ENCODE results near the gene ABCA10. TPM values are rescaled to one million over a fixed set of nuclear protein-coding genes. Genes with fewer than 3 reads are reported as not detected.

Gene ABCA10
- total and polyA plus RNA-seq, 5 donors: 5.0 to 15.9 (median 6.9) TPM

- Histone ChIP-seq H3K4me1 (ENCODE audit: control insufficient read depth, insufficient read depth, low read length) (no peaks in the 10 kb centered on the region), H3K9me3 (ENCODE audit: control insufficient read depth, low read length) (no peaks in the 10 kb centered on the region), H3K27ac (ENCODE audit: low read length) (no peak overlapping the region), H3K4me3 (ENCODE audit: low read length) (no peak overlapping the region), H3K27me3 (ENCODE audit: control insufficient read depth, insufficient read depth) (no peaks in the 10 kb centered on the region)
- WGBS: 47% methylated on average over 1 of the region's 1 CpG
- DNase-seq (no peak), ATAC-seq (no peak)
- intact Hi-C loops (cut with DNase I): loop anchor here in 1 of 4 donors (5.0 kb wide), 1 partner anchor 469 kb away; no protein-coding TSS in a partner anchor
Measured at GRCh38 chr17:69246202-69246601, 17.6 kb upstream of the ABCA10 start.

GRCh38 chr17:69245617-69246016, 17.0 kb upstream of the ABCA10 start:
- DNase-seq (no peak), ATAC-seq (no peak)
- Histone ChIP-seq H3K27me3 (ENCODE audit: control insufficient read depth, insufficient read depth) (no peaks in the 10 kb centered on the region), H3K4me1 (ENCODE audit: control insufficient read depth, insufficient read depth, low read length) (no peaks in the 10 kb centered on the region), H3K27ac (ENCODE audit: low read length) (no peak overlapping the region), H3K9me3 (ENCODE audit: control insufficient read depth, low read length) (no peaks in the 10 kb centered on the region), H3K4me3 (ENCODE audit: low read length) (no peak overlapping the region)
- intact Hi-C loops (cut with DNase I): loop anchor here in 1 of 4 donors (5.0 kb wide), 1 partner anchor 468 kb away; no protein-coding TSS in a partner anchor
- 65% methylated on average over 2 of the region's 2 CpGs for WGBS

- DNase-seq: no peak
- no peaks in the 10 kb centered on the region for H3K9me3 ChIP-seq (ENCODE audit: control insufficient read depth, low read length)
- no peak for ATAC-seq
- H3K27me3 ChIP-seq (ENCODE audit: control insufficient read depth, insufficient read depth): no peaks in the 10 kb centered on the region
- WGBS: 85% methylated on average over 8 of the region's 8 CpGs
- intact Hi-C loops (cut with DNase I): loop anchor here in 3 of 4 donors (5.0 to 10.0 kb wide), 3 partner anchors 175 to 463 kb away; partner anchors contain the start of gene ABCA9 (in 2 of the 3)
- H3K4me1 ChIP-seq (ENCODE audit: control insufficient read depth, insufficient read depth, low read length): peaks cover 2% of the 10 kb centered on the region
- no peak overlapping the region for H3K4me3 ChIP-seq (ENCODE audit: low read length)
- H3K27ac ChIP-seq (ENCODE audit: low read length): no peak overlapping the region
Measured at GRCh38 chr17:69239611-69240600, 11.3 kb upstream of the ABCA10 start.

GRCh38 chr17:69236946-69237345, 8.3 kb upstream of the ABCA10 start:
- Histone ChIP-seq H3K9me3 (ENCODE audit: control insufficient read depth, low read length) (no peaks in the 10 kb centered on the region), H3K4me3 (ENCODE audit: low read length) (no peak overlapping the region), H3K27ac (ENCODE audit: low read length) (no peak overlapping the region), H3K27me3 (ENCODE audit: control insufficient read depth, insufficient read depth) (no peaks in the 10 kb centered on the region), H3K4me1 (ENCODE audit: control insufficient read depth, insufficient read depth, low read length) (peaks cover 2% of the 10 kb centered on the region)
- DNase-seq (no peak), ATAC-seq (no peak)
- 81% methylated on average over 3 of the region's 3 CpGs for WGBS
- intact Hi-C loops (cut with DNase I): loop anchor here in 3 of 4 donors (5.0 to 10.0 kb wide), 3 partner anchors 172 to 460 kb away; partner anchors contain the start of gene ABCA9 (in 2 of the 3)

- WGBS: 58% methylated on average over 2 of the region's 2 CpGs
- Histone ChIP-seq H3K4me3 (ENCODE audit: low read length) (no peak overlapping the region), H3K27me3 (ENCODE audit: control insufficient read depth, insufficient read depth) (no peaks in the 10 kb centered on the region), H3K4me1 (ENCODE audit: control insufficient read depth, insufficient read depth, low read length) (peaks cover 2% of the 10 kb centered on the region), H3K27ac (ENCODE audit: low read length) (no peak overlapping the region), H3K9me3 (ENCODE audit: control insufficient read depth, low read length) (no peaks in the 10 kb centered on the region)
- intact Hi-C loops (cut with DNase I): loop anchor here in 3 of 4 donors (5.0 to 10.0 kb wide), 3 partner anchors 172 to 459 kb away; partner anchors contain the start of gene ABCA9 (in 2 of the 3)
- DNase-seq (no peak), ATAC-seq (no peak)
Measured at GRCh38 chr17:69236464-69236863, 7.8 kb upstream of the ABCA10 start.

- H3K9me3 ChIP-seq (ENCODE audit: control insufficient read depth, low read length): no peaks in the 10 kb centered on the region
- H3K27me3 ChIP-seq (ENCODE audit: control insufficient read depth, insufficient read depth): no peaks in the 10 kb centered on the region
- ATAC-seq (peak; percentile 94 to 96), DNase-seq (peak; percentile 84 to 88 (median 88))
- WGBS: 4% methylated on average over 1 of the region's 1 CpG
- peaks cover 2% of the 10 kb centered on the region for H3K4me1 ChIP-seq (ENCODE audit: control insufficient read depth, insufficient read depth, low read length)
- intact Hi-C loops (cut with DNase I): loop anchor here in 3 of 4 donors (5.0 to 10.0 kb wide), 3 partner anchors 171 to 458 kb away; partner anchors contain the start of gene ABCA9 (in 2 of the 3)
- no peak overlapping the region for H3K27ac ChIP-seq (ENCODE audit: low read length)
- no peak overlapping the region for H3K4me3 ChIP-seq (ENCODE audit: low read length)
Measured at GRCh38 chr17:69235338-69236058, 6.9 kb upstream of the ABCA10 start.

- H3K4me3 ChIP-seq (ENCODE audit: low read length): no peak overlapping the region
- ATAC-seq (no peak), DNase-seq (no peak)
- no peaks in the 10 kb centered on the region for H3K27me3 ChIP-seq (ENCODE audit: control insufficient read depth, insufficient read depth)
- H3K9me3 ChIP-seq (ENCODE audit: control insufficient read depth, low read length): no peaks in the 10 kb centered on the region
- no peaks in the 10 kb centered on the region for H3K4me1 ChIP-seq (ENCODE audit: control insufficient read depth, insufficient read depth, low read length)
- H3K27ac ChIP-seq (ENCODE audit: low read length): no peak overlapping the region
- intact Hi-C loops (cut with DNase I): loop anchor here in 3 of 4 donors (10.0 kb wide), 2 partner anchors 168 to 258 kb away; partner anchors contain the start of gene ABCA9 (in 2 of the 3)
Measured at GRCh38 chr17:69232650-69233049, 4.0 kb upstream of the ABCA10 start.

- intact Hi-C loops (cut with DNase I): loop anchor here in 3 of 4 donors (10.0 kb wide), 2 partner anchors 167 to 257 kb away; partner anchors contain the start of gene ABCA9 (in 2 of the 3)
- ATAC-seq: no peak
- 93% methylated on average over 1 of the region's 1 CpG for WGBS
- DNase-seq: no peak
- H3K4me3 ChIP-seq (ENCODE audit: low read length): no peak overlapping the region
- no peaks in the 10 kb centered on the region for H3K27me3 ChIP-seq (ENCODE audit: control insufficient read depth, insufficient read depth)
- H3K9me3 ChIP-seq (ENCODE audit: control insufficient read depth, low read length): no peaks in the 10 kb centered on the region
- no peaks in the 10 kb centered on the region for H3K4me1 ChIP-seq (ENCODE audit: control insufficient read depth, insufficient read depth, low read length)
- no peak overlapping the region for H3K27ac ChIP-seq (ENCODE audit: low read length)
Measured at GRCh38 chr17:69231521-69231920, 2.9 kb upstream of the ABCA10 start.

- Histone ChIP-seq H3K27ac (ENCODE audit: low read length) (no peak overlapping the region), H3K27me3 (ENCODE audit: control insufficient read depth, insufficient read depth) (no peaks in the 10 kb centered on the region), H3K4me1 (ENCODE audit: control insufficient read depth, insufficient read depth, low read length) (no peaks in the 10 kb centered on the region), H3K9me3 (ENCODE audit: control insufficient read depth, low read length) (no peaks in the 10 kb centered on the region), H3K4me3 (ENCODE audit: low read length) (no peak overlapping the region)
- 95% methylated on average over 3 of the region's 3 CpGs for WGBS
- no peak for DNase-seq
- no peak for ATAC-seq
- intact Hi-C loops (cut with DNase I): loop anchor here in 3 of 4 donors (10.0 kb wide), 2 partner anchors 166 to 256 kb away; partner anchors contain the start of gene ABCA9 (in 2 of the 3)
Measured at GRCh38 chr17:69230939-69231338, 2.3 kb upstream of the ABCA10 start.

- Histone ChIP-seq H3K27ac (ENCODE audit: low read length) (no peak overlapping the region), H3K4me1 (ENCODE audit: control insufficient read depth, insufficient read depth, low read length) (no peaks in the 10 kb centered on the region), H3K9me3 (ENCODE audit: control insufficient read depth, low read length) (no peaks in the 10 kb centered on the region), H3K27me3 (ENCODE audit: control insufficient read depth, insufficient read depth) (no peaks in the 10 kb centered on the region), H3K4me3 (ENCODE audit: low read length) (peak overlapping the region; percentile 38)
- ATAC-seq (no peak), DNase-seq (no peak)
- intact Hi-C loops (cut with DNase I): no loop called here
Measured at GRCh38 chr17:69228018-69228417, 606 bp downstream of the ABCA10 start.
